ENCODE data around the gene ITPKB.
A peak's percentile ranks its signal among the peaks of the same experiment; 100 is the strongest.

The ITPKB gene

GRCh38 chr1:226654046-226654667 is 84.9 kb downstream of the ITPKB start:
- DNase-seq (ENCODE audit: low read depth in 2 of 2), result peak; percentile 26 to 74
- TF ChIP-seq CTCF (IDR thresholded peaks at IDR 0.05; ENCODE audit: low read depth, low read length), result no peak
- H3K4me3 ChIP-seq (replicated peaks in 1 of 2; ENCODE audit: low read depth in 2 of 2, low read length in 2 of 2), result no peak overlapping the region

GRCh38 chr1:226653311-226653921 is 85.7 kb downstream of the ITPKB start:
- TF ChIP-seq CTCF (IDR thresholded peaks at IDR 0.05; ENCODE audit: low read depth, low read length), result no peak
- DNase-seq (ENCODE audit: low read depth in 2 of 2), result no peak
- H3K4me3 ChIP-seq (replicated peaks in 1 of 2; ENCODE audit: low read depth in 2 of 2, low read length in 2 of 2), result no peak overlapping the region

GRCh38 chr1:226652613-226653012 is 86.5 kb downstream of the ITPKB start:
- H3K4me3 ChIP-seq (replicated peaks in 1 of 2; ENCODE audit: low read depth in 2 of 2, low read length in 2 of 2), result no peak overlapping the region
- no peak for DNase-seq (ENCODE audit: low read depth in 2 of 2)
- TF ChIP-seq CTCF (IDR thresholded peaks at IDR 0.05; ENCODE audit: low read depth, low read length), result no peak

GRCh38 chr1:226651732-226652105 is 87.4 kb downstream of the ITPKB start:
- DNase-seq (ENCODE audit: low read depth in 2 of 2), result no peak
- TF ChIP-seq CTCF (IDR thresholded peaks at IDR 0.05; ENCODE audit: low read depth, low read length), result no peak

GRCh38 chr1:226651041-226651731 is 87.9 kb downstream of the ITPKB start:
- DNase-seq (ENCODE audit: low read depth in 2 of 2), result no peak
- TF ChIP-seq CTCF (IDR thresholded peaks at IDR 0.05; ENCODE audit: low read depth, low read length), result no peak
- no peak overlapping the region for H3K4me3 ChIP-seq (replicated peaks in 1 of 2; ENCODE audit: low read depth in 2 of 2, low read length in 2 of 2)

More at GRCh38 chr1:226651732-226652105, 87.4 kb downstream of the ITPKB start:
- no peak overlapping the region for H3K4me3 ChIP-seq (replicated peaks in 1 of 2; ENCODE audit: low read depth in 2 of 2, low read length in 2 of 2)

GRCh38 chr1:226650236-226650841 is 88.7 kb downstream of the ITPKB start:
- H3K4me3 ChIP-seq (replicated peaks in 1 of 2; ENCODE audit: low read depth in 2 of 2, low read length in 2 of 2), result no peak overlapping the region
- TF ChIP-seq CTCF (IDR thresholded peaks at IDR 0.05; ENCODE audit: low read depth, low read length), result no peak
- DNase-seq (ENCODE audit: low read depth in 2 of 2), result no peak
